Kidney glomerular epithelial cell (primary cell): Measurements from ENCODE around the gene KCNQ1.
A peak's percentile ranks its signal among the peaks of the same experiment; 100 is the strongest.

ENCODE experiments used
- DNase-seq: peaks from one replicate; lab custom pipeline; 2025; lab: John Stamatoyannopoulos, UW

The KCNQ1 gene

DNA sequence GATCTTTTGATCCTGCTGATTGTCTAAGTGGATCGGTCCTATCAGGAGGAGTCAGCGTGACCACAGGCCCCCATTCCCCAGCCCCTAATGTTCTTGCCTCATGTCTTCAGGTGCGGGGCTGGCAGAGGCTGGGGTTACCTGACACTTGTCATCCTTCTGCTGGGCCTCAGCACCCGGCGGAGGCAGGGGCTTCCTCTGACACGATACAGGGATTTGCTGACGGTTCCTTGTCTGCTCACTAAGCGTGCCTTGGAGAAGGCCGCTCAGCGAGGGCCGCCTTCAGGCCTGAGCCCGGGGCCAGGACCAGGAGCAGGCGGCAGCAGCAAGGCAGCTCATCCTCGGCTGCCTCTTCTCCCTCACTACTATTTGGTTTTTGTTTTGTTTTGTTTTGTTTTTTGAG lies 300.7 kb downstream of the KCNQ1 start:
- DNase-seq, result no peak

DNA sequence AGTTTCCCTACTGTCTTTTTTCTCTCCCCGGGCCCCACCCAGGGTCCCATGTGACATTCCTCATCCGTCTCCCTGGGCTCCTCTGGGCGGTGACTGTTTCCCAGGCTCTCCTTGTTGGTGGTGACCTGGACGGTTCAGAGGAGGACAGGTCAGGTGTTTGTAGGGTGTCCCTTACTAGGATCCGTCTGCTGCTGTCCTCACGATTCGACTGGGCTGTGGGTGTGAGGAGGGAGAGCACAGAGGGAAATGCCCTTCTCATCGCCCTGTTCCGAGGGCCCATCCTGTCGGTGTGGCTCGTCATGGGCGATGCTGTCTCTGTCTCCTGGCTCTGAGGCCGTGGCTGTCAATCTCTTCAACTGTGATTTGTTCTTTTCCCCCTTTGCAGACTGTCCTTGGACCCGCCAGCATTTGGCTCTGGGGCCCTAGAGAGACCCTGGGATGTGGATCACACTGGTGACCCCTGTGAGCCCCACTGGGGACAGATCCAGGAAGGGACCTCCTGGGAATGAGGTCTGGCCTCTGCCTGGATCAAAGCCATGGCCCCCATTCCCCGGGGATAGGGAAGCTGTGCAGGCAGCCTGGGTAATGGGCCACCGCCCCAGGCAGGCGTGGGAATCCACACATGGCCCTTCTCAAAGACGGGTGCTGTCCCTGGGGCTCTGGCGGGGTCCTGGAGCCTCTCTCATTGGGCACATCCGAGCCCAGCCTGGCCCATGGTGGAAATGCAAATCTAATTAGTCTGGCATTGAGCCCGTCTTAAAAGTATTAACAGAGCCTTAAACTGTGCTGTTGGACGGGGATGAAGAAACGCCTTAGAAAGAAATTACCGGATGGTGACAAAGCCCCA lies 301.8 kb downstream of the KCNQ1 start:
- DNase-seq, result no peak

DNA sequence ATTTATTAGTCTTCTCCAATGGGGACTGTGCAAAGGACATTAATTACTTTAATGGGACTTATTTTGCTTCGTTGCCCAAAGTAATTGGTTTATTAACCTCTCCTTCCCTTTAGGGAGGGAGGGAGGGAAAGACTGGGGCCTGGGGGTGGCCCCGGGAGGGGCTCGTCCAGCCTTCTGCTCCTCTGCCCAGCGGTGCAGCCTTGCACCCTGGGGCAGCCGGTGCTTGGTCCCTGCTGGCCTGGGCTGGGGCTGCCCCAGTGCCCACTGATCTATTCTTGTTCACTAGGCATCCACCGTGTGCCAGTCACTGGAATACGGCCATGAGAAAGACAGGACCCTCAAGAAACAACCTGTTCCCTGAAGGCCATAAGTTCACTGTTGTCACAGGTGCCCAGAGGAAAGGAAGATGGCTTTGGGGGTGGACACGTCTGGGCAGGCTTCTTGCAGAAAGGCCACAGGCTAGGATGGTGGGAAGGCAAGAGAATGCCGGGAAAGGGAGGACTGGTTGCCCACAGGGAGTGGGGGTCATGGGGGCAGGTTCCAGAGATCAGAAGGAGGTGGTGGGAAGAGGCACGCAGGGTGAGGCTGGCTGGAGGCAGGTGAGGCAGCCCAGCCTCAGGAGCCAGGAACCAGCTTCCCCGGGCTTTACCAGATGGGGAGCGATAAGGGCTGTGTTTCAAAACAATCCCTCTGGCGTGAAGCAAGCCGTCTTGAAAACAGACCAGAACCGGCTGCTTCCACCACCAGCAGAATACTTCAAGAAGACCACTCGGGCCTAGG lies 302.6 kb downstream of the KCNQ1 start:
- DNase-seq, result no peak

DNA sequence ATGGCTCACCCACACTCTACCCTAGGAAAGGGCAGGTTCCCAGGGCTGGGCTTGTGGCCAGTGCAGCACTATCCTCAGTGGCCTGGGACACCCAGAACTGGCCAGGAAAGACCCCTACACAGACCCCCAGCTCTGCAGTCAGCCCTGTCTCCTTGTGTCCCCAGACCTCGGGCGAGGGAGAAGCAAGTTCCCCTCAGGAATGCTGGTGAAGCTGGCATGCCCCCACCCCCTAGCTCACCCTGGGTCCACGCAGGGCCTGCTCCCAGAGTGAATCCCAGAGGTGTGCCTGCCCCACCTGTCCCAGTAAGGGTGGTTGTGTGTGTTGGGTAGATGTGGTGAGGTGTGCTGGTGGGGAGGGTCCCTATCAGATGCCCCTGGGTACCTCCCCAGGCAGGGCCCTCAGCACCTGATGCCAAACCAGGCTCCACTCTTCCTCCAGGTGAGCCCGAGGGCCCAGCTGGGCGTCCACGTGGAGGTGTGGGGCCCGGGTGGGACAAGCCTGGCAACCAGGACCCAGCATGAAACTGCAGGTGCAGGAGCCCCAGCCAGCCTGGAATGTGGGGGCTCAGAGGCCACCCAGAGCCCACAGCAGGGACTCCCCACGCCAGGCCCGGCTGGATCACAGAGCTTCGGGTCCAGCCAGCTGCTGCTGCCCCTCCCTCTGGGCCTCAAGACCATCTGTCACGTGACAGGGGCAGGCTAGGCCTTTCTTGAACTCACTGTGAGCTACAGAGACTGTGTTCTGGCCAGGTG lies 303.4 kb downstream of the KCNQ1 start:
- no peak for DNase-seq

DNA sequence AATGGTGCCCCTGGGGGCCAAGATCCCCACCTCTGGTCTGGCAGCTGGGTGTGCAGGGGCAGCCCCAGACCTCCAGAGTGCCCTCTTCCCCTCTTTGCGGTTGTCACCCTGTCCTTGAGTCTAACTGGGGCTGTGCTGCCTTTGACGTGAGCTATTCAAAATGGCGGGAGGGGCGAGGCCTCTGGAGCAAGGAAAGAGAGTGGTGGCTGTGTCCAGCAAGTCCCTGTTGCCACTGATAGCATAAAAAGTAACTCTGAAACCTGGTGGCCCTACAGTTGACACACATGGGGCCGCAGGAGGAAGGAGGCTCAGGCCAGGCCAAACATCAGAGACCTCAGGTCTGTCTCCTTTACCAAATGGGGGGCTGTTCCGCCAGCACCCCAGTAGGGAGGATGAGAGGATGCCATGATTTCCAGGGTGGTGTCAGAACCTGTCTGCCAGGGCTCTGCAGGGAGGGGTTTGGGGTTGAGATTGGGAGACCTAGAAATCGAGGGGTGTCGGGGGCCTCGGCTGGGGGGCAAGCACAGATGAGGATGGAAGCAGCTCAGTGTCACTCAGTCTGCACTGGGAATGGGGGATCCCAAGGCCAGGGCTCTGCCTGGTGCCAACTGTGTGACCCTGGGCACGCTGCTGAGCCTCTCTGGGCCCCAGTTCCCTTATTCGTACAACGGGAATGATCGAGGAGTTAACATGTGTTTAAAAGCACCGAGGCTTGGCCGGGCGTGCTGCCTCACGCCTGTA lies 304.2 kb downstream of the KCNQ1 start:
- DNase-seq, result no peak

DNA sequence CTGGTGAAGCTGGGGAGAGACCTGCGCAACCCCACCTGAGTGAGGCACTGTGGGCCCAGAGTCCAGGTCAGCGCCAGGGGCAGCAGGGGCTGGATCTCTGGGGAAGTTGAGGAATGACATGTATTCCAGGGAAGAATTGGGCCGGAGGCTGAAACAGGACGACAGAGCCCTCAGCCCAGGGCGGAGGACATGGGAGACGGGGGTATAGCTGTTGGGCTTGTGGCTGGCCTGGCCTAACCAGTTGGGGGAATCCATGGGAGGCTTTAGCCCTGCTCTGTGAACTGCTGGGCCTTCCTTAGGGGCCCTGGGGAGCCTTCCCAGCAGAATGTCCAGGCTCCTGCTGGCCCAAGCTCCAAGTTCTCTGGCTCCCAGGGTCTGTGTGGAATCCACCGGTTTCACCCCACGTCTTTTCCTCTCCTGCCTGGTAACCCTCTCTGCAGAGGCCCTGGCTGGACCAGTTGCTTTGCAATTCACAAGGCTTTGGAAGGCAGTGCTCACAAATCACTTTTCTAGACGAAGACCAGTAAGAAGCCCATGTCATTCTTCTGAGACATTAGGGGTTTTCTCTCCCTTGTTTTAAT lies 305.4 kb downstream of the KCNQ1 start:
- DNase-seq, result no peak

DNA sequence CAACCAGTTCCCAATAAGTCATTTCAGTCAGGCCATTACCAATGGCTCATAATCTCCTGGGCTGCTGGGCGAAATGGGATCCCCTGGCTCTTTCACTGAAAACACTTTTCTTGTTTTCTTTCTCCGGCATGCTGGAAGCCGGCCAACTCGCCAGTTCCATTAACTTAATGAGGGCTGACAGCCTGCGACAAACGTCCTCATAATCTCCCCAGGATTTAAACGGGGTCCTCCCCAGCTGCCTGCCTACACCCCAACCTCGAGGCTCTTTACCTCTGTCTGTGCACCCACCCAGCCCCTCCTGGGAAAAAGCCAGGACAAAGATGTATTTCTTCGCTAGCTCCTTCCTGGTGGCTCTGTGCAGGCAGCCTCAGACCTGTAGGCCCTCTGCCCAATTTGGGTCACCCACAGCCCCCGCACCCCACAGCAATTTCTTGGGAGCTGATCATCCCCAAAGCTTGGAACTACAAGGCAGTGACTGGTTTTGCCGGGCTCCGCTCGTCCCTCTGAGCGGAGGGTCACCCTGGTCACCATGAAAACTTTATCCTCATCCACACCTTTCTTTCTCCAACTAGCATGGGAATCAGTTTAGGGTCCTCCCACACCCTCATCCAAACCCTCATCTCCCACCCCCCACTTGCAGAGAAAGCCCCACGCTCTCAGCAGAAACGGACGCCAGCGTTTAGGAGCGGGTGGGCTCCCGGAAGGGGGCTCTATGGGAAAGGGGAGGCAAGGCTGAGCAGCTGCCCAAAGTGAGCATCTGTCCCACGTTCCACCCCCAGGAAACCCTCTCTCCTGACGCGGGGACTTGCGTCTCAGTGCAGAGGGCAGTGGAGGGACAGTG lies 306.1 kb downstream of the KCNQ1 start:
- no peak for DNase-seq

DNA sequence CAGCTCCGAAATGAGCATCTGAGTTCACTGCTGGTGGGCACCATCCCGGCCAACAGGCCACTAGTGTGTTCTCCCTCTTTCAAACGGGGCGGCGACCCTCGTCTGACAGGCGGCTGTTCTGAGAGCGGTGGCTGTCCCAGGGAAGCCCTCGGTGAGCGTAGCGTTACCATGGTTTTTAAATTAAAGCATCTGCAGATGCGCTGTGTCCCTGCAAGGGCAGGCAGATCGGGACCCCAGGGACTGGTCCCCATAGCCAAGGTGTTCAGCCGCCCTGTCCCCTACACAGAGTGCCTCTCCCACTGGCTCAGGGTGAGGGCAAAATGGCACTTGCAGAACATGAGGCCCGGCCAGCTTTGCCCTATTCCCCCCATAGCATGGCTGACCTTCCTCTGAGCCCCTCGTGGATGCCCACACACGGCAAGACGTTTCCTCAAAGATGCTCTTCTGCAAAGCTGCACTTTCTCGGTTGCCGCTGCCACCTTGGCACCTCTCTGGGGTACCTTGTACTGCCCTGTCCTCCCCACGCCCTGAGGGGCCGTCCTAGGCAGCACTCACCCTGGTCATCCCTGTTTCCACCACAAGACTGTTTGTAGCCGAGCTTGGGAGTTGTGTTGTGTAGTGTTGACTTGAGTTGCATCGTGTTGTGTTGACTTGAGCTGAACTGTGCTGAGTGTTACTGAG lies 306.9 kb downstream of the KCNQ1 start:
- no peak for DNase-seq

DNA sequence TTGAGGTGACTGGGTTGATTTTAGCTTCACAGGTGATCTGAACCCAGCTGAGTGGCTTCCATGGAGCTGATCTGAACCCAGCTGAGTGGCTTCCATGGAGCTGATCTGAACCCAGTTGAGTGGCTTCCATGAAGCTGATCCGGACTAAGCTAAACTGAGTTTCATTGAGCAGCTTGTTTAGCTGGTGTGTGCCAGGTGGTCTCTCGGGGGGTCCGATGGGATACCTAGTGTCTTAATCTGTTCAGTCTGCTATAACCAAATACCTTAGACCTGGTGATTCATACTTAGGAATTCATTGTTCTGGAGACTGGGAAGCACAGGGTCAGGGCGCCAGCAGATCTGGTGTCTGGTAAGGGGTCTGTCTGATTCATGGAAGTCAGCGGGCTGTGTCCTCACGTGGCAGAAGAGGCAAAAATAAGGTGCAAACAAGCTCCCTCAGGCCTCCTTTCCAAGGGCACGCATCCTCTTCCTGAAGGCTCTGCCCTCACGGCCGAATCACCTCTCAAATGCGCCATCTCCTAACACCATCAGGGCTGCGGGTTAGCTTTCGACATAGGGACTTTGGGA lies 307.5 kb downstream of the KCNQ1 start:
- peak; percentile 86 for DNase-seq

DNA sequence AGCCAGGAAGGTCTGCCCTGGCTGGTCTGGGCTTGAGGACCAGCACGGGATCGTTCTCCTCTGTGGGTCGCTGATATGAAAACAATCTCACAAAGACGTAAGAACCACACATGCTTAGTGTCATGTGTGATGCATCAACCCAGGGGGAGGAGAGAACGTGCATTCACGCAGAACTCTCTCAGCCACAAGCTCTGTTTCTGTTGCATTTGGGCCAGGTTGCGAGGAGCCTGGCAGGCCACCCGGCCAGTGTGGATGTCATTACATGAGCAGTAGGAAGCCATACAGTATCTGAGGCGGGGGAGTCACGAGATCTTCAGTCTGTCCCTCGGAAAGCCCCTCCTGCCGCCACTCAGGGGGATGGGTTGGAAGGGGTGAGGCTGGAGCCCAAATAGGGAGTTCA lies 308.1 kb downstream of the KCNQ1 start:
- DNase-seq, result peak; percentile 47

DNA sequence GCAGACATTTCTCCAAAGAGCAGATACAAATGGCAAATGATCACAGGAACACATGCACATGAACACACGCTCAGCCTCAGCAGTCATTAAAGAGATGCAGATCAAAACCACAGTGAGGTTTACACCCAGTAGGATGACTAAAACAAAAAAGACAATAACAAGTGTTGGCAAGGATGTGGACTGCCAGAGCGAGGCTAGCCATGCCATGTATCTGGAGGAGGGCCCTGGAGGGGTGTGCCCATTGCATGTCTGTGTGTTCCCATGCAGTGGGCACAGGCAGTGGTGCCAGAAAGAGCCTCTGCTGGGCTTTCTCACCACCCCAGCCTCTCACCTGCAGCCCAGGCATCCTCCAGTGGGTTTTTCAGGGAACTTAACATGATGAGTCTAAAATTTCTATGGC lies 309.2 kb downstream of the KCNQ1 start:
- DNase-seq, result no peak

DNA sequence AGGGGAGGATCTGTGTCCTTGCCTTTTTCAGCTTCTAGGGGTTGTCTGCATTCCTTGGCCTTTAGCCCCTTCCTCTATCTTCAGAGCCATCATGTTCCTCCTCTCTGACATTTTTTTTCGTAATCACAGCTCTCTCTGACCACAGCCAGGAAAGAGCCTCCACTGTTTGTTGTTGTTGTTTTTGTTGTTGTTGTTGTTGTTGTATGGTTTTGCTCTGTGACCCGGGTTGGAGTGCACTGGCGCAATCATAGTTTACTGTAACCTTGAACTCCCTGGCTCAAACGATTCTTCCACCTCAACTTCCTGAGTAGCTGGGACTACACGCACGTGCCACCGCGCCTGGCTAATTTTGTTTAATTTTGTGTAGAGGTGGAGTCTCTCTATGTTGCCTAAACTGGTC lies 310.3 kb downstream of the KCNQ1 start:
- DNase-seq, result no peak

DNA sequence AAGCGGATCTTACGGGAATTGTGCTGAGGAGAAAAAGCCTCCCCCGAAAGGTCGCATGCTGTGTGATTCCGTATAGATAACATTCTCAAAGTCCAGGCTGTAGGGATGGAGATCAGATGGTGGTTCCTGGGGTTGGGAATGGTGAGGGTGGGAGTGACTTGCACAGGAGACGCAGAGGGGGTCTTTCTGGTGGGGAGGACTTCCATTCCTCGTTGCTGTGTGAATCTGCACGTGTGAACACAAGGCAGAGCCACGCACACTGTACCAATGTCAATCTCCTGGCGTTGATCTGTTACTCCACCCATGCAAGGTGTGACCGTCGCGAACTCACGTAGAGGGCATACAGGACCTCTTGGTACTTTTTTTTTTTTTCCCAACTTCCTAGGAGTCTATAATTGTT lies 313.9 kb downstream of the KCNQ1 start:
- no peak for DNase-seq

DNA sequence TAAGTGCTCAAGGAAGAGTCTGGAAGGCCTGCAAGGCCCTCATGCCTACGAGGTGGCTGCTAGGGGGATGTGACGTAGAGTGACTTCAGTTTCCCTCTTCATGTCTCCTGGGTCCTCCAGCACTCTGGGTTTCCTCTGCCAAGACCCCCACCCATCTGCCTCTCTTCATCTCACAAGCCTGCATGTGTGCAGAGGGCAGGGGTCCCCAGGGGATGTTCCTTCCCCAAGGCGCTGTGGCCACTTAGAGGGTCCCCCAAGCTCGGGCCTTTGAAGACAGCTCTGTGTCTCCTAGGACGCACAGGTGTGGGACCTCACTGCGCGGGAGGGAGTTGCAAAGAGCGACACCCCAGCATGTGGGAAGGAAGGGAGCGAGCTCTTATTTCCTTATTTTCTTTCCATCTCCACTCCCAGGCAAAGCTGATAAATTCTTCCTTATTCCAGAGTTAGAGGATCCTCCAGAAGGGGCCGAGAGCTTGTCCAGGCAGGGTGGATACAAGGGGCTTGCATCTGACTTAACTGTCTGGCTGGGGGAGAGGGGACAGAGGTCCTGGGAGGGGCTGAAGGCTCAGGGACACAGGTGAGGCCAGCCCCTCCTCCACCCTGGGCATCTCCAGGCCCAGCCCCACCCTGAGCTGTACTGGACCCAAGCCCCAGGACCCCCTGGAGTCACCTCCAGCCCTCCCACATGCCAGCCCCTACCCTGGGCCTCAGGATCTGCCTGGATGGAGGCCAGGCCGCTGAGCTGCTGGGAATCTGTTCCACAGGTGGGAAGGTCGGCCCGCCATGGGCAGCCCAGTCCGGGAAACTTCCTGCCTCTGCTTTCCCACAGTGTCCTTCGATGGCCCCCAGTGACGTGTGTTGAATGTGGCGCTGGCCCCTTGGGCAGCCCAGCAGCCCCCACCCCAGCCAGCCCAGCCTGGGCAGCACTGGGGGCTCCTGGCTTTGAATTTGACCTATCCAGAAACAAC lies 314.7 kb downstream of the KCNQ1 start:
- DNase-seq, result no peak

DNA sequence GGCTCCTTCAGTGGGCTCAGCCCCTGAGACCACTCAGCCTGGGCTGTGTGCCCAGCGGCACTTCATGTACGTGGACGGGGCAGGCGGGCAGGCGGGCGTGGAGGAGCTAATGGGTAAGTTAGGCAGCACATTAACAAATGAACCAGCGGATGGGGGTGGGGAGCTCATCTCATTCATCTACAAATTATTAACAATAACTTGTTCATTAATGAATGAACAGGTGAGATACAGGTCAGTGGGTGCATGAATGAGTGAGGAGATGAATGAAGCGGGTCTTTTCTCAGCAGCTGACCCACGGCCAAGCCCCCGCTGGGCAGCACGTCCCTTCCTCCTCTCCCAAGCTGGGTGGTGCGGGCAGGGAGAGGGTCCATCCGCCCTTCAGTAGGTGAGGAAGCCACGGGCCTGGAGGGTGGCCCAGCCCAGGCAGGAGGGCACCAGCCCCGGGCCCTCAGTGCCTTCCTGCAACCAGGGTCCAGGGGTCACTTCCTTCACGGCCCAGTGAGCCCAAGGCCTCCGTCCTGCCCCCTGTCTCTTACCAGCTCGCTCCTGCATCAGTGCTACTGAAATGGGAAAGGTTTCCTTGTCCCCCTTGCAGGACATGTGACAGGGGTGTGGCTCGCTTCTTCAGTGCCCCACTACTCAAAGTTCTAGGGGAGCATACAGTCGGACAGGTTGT lies 315.5 kb downstream of the KCNQ1 start:
- DNase-seq, result peak; percentile 55

DNA sequence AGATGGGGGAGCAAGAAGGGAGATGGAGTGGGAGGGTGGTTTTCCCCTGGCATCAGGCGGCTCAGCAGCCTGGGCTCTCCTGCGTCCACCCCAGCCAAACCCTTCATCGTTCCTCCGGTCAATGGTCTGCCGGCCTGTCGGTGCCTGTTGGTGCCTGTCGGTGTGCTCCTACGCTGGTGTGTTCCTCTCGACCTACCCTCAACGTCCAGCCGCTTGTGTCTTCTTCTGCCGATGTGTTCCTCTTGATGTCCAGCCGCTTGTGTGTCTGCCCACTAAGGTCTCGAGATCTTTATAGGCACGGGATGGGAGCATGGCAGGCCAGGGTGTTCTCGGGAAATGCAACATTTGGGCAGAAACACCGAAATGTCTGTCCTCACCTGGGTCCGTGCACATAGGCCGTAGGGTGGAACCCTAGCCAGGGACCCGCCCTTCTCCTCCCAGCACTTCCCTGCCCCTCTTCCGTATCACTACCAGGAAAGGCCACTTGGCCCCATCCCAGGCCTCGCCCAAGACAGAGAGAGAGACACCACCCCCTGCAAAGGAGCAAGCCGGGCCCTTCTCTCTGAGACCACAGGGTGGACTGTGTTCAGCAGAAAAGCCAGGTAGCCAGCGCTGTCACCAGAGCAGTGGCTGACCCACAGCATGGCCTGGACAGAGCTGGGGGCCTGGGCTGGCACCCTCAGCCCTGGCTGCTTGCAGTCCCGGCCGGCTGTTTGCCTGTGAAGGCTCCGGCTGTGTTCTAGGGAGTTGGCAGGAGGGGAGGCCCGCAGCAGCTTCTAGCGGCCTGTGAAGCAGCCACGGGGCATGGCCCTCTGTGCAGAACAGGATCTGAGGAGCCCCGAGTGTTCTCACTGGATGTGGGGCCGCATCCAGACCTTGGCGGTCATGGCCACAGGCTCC lies 316.6 kb downstream of the KCNQ1 start:
- DNase-seq, result no peak

DNA sequence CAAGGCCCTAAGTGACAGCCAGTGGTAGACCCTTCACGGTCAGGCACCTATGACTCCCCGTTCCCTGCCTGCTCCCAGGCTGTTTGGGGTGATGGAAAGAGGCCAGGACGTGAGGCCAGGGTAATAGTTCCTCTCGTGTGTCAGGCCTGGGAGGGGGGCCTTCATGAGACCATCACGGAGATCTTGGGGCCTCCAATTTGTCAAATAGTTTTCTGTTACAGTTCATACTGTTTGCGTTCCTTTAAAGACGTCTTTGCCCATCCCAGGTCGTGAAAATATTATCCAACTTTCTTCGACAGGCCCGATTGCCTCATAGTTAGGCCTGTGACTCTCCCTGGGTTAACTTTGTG lies 317.2 kb downstream of the KCNQ1 start:
- no peak for DNase-seq
